K562 (cell line): ENCODE data around the gene ITGA2B.

Source experiments
- BRCA1 ChIP-seq, 2 experiments: fragments of 450-650 bp in 1 of 2; sonication (generic) in 1 of 2; formaldehyde crosslinking in 1 of 2; IDR thresholded peaks; 2 replicates each; pipeline versions ENCODE4 v1.5.0 to v1.6.1; 2017 to 2020; ENCODE audit warnings: mild to moderate bottlenecking in 1 of 2, missing genetic modification reagents in 1 of 2
- CEBPB ChIP-seq: fragments of 450-650 bp; IDR thresholded peaks from 2 replicates; pipeline ENCODE4 v1.6.1; 2016; ENCODE audit warnings: missing genetic modification characterization, missing compliant biosample characterization
- FOS ChIP-seq: IDR thresholded peaks from 3 replicates; pipeline ENCODE4 v1.6.1; 2011; ENCODE audit not compliant: insufficient read length; ENCODE audit errors: extremely low read depth
- HDAC2 ChIP-seq: fragments of 450-650 bp; IDR thresholded peaks from 2 replicates; pipeline ENCODE4 v1.6.1; 2016; ENCODE audit warnings: mild to moderate bottlenecking
- HNRNPUL1 ChIP-seq: fragments of 200-400 bp; formaldehyde crosslinking; IDR thresholded peaks from 2 replicates; pipeline ENCODE4 v1.6.1; 2017; ENCODE audit warnings: low read length
- KLF16 ChIP-seq: IDR thresholded peaks from 2 replicates; pipeline ENCODE4 v1.6.1; 2016; ENCODE audit warnings: antibody characterized with exemption
- L3MBTL2 ChIP-seq: fragments of 450-650 bp; IDR thresholded peaks from 2 replicates; pipeline ENCODE4 v1.6.1; 2016; ENCODE audit warnings: mild to moderate bottlenecking, moderate library complexity
- MAZ ChIP-seq, 2 experiments: fragments of 450-650 bp in 1 of 2; sonication (generic) in 1 of 2; formaldehyde crosslinking; IDR thresholded peaks in 1 of 2; conservative IDR thresholded peaks in 1 of 2; 2 replicates each; pipeline versions ENCODE4 v1.4.0 to v1.5.0; 2020; ENCODE audit warnings: mild to moderate bottlenecking in 1 of 2, missing genetic modification reagents in 1 of 2
- PHF20 ChIP-seq: fragments of 450-650 bp; IDR thresholded peaks from 2 replicates; pipeline ENCODE4 v1.6.1; 2018; ENCODE audit not compliant: partially characterized antibody
- POLR2A ChIP-seq: fragments of 450-650 bp; conservative IDR thresholded peaks from 2 replicates; pipeline ENCODE4 v1.6.1; 2016
- TF ChIP-seq, protein P1 (sequence below): fragments of 150-350 bp; conservative IDR thresholded peaks from 2 replicates; pipeline ENCODE4 v1.6.1; 2014; ENCODE audit warnings: low read length
- TF ChIP-seq, protein P2 (sequence below): fragments of 450-650 bp; conservative IDR thresholded peaks from 2 replicates; pipeline ENCODE4 v1.6.1; 2016; ENCODE audit warnings: missing genetic modification characterization, low read depth, mild to moderate bottlenecking, control low read depth, missing compliant biosample characterization
- TF ChIP-seq, protein P3 (sequence below): conservative IDR thresholded peaks from 2 replicates; pipeline ENCODE4 v1.6.1; 2011; ENCODE audit warnings: low read depth, mild to moderate bottlenecking, low read length; ENCODE audit not compliant: control insufficient read depth

DNA sequence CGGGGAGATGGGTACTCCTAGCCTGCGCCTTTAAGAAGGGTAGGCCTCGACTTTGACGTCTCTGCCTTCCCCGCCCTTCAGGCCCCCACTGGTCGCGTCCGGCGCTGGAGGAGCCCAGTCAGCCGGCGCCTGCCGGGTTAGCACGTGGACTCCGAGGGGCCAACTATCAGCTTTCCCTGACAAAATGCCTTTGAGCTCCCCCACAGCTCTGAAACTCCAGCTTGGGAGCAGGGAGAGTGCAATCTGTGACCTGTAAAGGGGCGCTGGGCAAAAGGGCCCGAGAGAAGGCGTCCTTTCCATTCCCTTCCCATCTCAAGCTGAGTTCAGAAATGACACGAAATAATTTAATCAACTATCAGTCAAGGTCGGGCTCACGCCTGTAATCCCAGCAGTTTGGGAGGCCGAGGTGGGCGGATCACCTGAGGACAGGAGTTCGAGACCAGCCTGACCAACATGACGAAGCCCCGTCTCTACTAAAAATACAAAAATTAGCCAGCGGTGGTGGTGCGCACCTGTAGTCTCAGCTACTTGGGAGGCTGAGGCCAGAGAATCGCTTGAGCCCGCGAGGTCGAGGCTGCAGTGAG lies 62.5 kb downstream of the ITGA2B start:
- peak; percentile 90 for TF ChIP-seq L3MBTL2
- TF ChIP-seq BRCA1 (IDR thresholded peaks at IDR 0.05) = no peak
- no peak for TF ChIP-seq BRCA1 (CRISPR knock-in tag; IDR thresholded peaks at IDR 0.05)
- no peak for TF ChIP-seq CEBPB
- TF ChIP-seq, protein P1, sequence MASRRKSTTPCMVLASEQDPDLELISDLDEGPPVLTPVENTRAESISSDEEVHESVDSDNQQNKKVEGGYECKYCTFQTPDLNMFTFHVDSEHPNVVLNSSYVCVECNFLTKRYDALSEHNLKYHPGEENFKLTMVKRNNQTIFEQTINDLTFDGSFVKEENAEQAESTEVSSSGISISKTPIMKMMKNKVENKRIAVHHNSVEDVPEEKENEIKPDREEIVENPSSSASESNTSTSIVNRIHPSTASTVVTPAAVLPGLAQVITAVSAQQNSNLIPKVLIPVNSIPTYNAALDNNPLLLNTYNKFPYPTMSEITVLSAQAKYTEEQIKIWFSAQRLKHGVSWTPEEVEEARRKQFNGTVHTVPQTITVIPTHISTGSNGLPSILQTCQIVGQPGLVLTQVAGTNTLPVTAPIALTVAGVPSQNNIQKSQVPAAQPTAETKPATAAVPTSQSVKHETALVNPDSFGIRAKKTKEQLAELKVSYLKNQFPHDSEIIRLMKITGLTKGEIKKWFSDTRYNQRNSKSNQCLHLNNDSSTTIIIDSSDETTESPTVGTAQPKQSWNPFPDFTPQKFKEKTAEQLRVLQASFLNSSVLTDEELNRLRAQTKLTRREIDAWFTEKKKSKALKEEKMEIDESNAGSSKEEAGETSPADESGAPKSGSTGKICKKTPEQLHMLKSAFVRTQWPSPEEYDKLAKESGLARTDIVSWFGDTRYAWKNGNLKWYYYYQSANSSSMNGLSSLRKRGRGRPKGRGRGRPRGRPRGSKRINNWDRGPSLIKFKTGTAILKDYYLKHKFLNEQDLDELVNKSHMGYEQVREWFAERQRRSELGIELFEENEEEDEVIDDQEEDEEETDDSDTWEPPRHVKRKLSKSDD = no peak
- TF ChIP-seq HNRNPUL1 = no peak
- TF ChIP-seq FOS = no peak
- peak; percentile 16; the same call in 1 of the 2 replicates for TF ChIP-seq KLF16
- TF ChIP-seq, protein P2, sequence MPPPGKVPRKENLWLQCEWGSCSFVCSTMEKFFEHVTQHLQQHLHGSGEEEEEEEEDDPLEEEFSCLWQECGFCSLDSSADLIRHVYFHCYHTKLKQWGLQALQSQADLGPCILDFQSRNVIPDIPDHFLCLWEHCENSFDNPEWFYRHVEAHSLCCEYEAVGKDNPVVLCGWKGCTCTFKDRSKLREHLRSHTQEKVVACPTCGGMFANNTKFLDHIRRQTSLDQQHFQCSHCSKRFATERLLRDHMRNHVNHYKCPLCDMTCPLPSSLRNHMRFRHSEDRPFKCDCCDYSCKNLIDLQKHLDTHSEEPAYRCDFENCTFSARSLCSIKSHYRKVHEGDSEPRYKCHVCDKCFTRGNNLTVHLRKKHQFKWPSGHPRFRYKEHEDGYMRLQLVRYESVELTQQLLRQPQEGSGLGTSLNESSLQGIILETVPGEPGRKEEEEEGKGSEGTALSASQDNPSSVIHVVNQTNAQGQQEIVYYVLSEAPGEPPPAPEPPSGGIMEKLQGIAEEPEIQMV (tag) = no peak
- TF ChIP-seq, protein P3, sequence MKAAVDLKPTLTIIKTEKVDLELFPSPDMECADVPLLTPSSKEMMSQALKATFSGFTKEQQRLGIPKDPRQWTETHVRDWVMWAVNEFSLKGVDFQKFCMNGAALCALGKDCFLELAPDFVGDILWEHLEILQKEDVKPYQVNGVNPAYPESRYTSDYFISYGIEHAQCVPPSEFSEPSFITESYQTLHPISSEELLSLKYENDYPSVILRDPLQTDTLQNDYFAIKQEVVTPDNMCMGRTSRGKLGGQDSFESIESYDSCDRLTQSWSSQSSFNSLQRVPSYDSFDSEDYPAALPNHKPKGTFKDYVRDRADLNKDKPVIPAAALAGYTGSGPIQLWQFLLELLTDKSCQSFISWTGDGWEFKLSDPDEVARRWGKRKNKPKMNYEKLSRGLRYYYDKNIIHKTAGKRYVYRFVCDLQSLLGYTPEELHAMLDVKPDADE = 0 out of 2 replicates have a peak, but pooled peaks have one; percentile 35
- no peak for TF ChIP-seq POLR2A
- 0 out of 2 replicates have a peak, but pooled peaks have one; percentile 12 for TF ChIP-seq HDAC2
- peak; percentile 79 for TF ChIP-seq PHF20
- TF ChIP-seq MAZ (CRISPR knock-in tag; conservative IDR thresholded peaks at IDR 0.05 in 1 of 2, IDR thresholded peaks at IDR 0.05 in 1 of 2) = peak; percentile 78 to 97
